Peyer's patch (tissue), 4 donors: ENCODE data around the gene PCBP3. TPM values are rescaled to one million over a fixed set of nuclear protein-coding genes. Genes with fewer than 3 reads are reported as not detected.
A peak's percentile ranks its signal among the peaks of the same experiment; 100 is the strongest.
"Not testable (repeated sequence)": the region's sequence is repeated elsewhere in the genome, so short reads cannot be mapped to it uniquely, and the experiment has no call there.

Source experiments
- DNase-seq, 3 donors: peaks; one replicate each; pipeline ENCODE4 v3.0.0-alpha.2; 2017 to 2019
- H3K27ac ChIP-seq, 4 donors: fragments of 200-600 bp; sonication (generic); one replicate each; pipeline ENCODE4 v1.5.1; 2016 to 2019
- H3K27me3 ChIP-seq, 2 donors: fragments of 200-600 bp; sonication (generic); one replicate each; pipeline ENCODE4 v1.5.1; 2019
- H3K36me3 ChIP-seq, 3 donors: fragments of 200-600 bp; sonication (generic); one replicate each; pipeline ENCODE4 v1.5.1; 2016 to 2019
- H3K4me1 ChIP-seq, 4 donors: fragments of 200-600 bp; sonication (generic); one replicate each; pipeline ENCODE4 v1.5.1; 2016 to 2019
- H3K4me3 ChIP-seq, 4 donors: fragments of 200-600 bp; sonication (generic); 1 replicate in 3 of 4; 2 replicates in 1 of 4; pipeline ENCODE4 v1.5.1; 2016 to 2019; ENCODE audit warnings: mild to moderate bottlenecking in 1 of 4
- H3K9me3 ChIP-seq, 4 donors: fragments of 200-600 bp; sonication (generic); one replicate each; pipeline ENCODE4 v1.5.1; 2016 to 2019; ENCODE audit warnings: mild to moderate bottlenecking in 1 of 4
- CTCF ChIP-seq, 6 experiments: fragments of 450-650 bp in 4 of 6; fragments of 200-600 bp in 2 of 6; sonication (generic) in 1 of 6; IDR thresholded peaks; one replicate each; pipeline ENCODE4 v1.5.1; 2017 to 2019; ENCODE audit warnings: antibody characterized with exemption in 6 of 6, mild to moderate bottlenecking in 3 of 6, moderate library complexity in 1 of 6
- POLR2A ChIP-seq, 2 donors: fragments of 450-650 bp; IDR thresholded peaks; one replicate each; pipeline ENCODE4 v1.5.1; 2017; ENCODE audit warnings: antibody characterized with exemption in 2 of 2, mild to moderate bottlenecking in 2 of 2, moderate library complexity in 2 of 2
- total RNA-seq, 4 donors: library from RNA; depleted of rRNA; stranded (reverse); fragments of >200 nt; gene quantifications; one replicate each; pipeline ENCODE4 v1.1.0, GENCODE V29; 2016

Gene PCBP3
- total RNA-seq, 4 donors from 2014 or later: 1.1 to 6.0 (median 4.4) TPM; not detected in 1

GRCh38 chr21:45669382-45669781 is 25.9 kb downstream of the PCBP3 start:
- H3K4me3 ChIP-seq: no peak overlapping the region
- H3K27me3 ChIP-seq: no peaks in the 10 kb centered on the region
- DNase-seq: no peak
- peaks cover 0 to 3% (median 0%) of the 10 kb centered on the region in 4 donors for H3K9me3 ChIP-seq
- H3K4me1 ChIP-seq: no peaks in the 10 kb centered on the region
- no peak overlapping the region for H3K27ac ChIP-seq
- H3K36me3 ChIP-seq: no peaks in the 10 kb centered on the region
- TF ChIP-seq POLR2A (IDR thresholded peaks at IDR 0.05) (no peak), CTCF (IDR thresholded peaks at IDR 0.05) (no peak)

GRCh38 chr21:45670731-45671130 is 27.2 kb downstream of the PCBP3 start:
- no peak for DNase-seq
- Histone ChIP-seq H3K27me3 (no peaks in the 10 kb centered on the region), H3K27ac (no peak overlapping the region), H3K4me1 (no peaks in the 10 kb centered on the region), H3K9me3 (peaks cover 0 to 3% (median 0%) of the 10 kb centered on the region in 4 donors), H3K4me3 (no peak overlapping the region), H3K36me3 (no peaks in the 10 kb centered on the region)
- TF ChIP-seq CTCF (IDR thresholded peaks at IDR 0.05) (no peak), POLR2A (IDR thresholded peaks at IDR 0.05) (no peak)

- DNase-seq, H3K4me3 ChIP-seq, H3K4me1 ChIP-seq, H3K27ac ChIP-seq, H3K9me3 ChIP-seq, H3K27me3 ChIP-seq, H3K36me3 ChIP-seq: not testable (repeated sequence)
These were observed 35.3 kb downstream of the PCBP3 start for GRCh38 chr21:45678790-45679189.

- H3K9me3 ChIP-seq: no peaks in the 10 kb centered on the region
- TF ChIP-seq POLR2A (IDR thresholded peaks at IDR 0.05) (no peak), CTCF (IDR thresholded peaks at IDR 0.05) (no peak)
- H3K27ac ChIP-seq: no peak overlapping the region
- no peaks in the 10 kb centered on the region for H3K36me3 ChIP-seq
- H3K4me3 ChIP-seq: no peak overlapping the region
- no peak for DNase-seq
- H3K27me3 ChIP-seq: no peaks in the 10 kb centered on the region
- no peaks in the 10 kb centered on the region for H3K4me1 ChIP-seq
These were observed 36.7 kb downstream of the PCBP3 start for GRCh38 chr21:45680215-45680614.

- DNase-seq: no peak
- no peak for TF ChIP-seq POLR2A (IDR thresholded peaks at IDR 0.05)
- TF ChIP-seq CTCF (IDR thresholded peaks at IDR 0.05): no peak
- H3K36me3 ChIP-seq: no peaks in the 10 kb centered on the region
- H3K4me3 ChIP-seq: no peak overlapping the region
- no peaks in the 10 kb centered on the region for H3K27me3 ChIP-seq
- no peak overlapping the region for H3K27ac ChIP-seq
- H3K4me1 ChIP-seq: no peaks in the 10 kb centered on the region
- no peaks in the 10 kb centered on the region for H3K9me3 ChIP-seq
These were observed 51.6 kb downstream of the PCBP3 start for GRCh38 chr21:45695086-45695485.

GRCh38 chr21:45698493-45699184 is 55.1 kb downstream of the PCBP3 start:
- Histone ChIP-seq H3K9me3 (no peaks in the 10 kb centered on the region), H3K27me3 (no peaks in the 10 kb centered on the region), H3K4me3 (no peak overlapping the region), H3K36me3 (no peaks in the 10 kb centered on the region), H3K27ac (peak overlapping the region in 1 of 4 donors; percentile 35), H3K4me1 (no peaks in the 10 kb centered on the region)
- TF ChIP-seq CTCF (IDR thresholded peaks at IDR 0.05) (no peak), POLR2A (IDR thresholded peaks at IDR 0.05) (no peak)
- DNase-seq: peak in 2 of 3 donors; percentile 18 to 66
